ENCODE results near the gene EPB41L1.

The EPB41L1 gene

GRCh38 chr20:36157610-36158009 is 3.1 kb downstream of the EPB41L1 start:
- TF ChIP-seq CTCF (IDR thresholded peaks at IDR 0.05; ENCODE audit: low read depth, low read length, missing control alignments), result no peak
- no peak for DNase-seq (ENCODE audit: extremely low read depth, low read depth)
- H3K4me3 ChIP-seq (replicated peaks; ENCODE audit: low read depth, low read length), result no peak overlapping the region

GRCh38 chr20:36158160-36158741 is 3.7 kb downstream of the EPB41L1 start:
- TF ChIP-seq CTCF (IDR thresholded peaks at IDR 0.05; ENCODE audit: low read depth, low read length, missing control alignments), result no peak
- no peak overlapping the region for H3K4me3 ChIP-seq (replicated peaks; ENCODE audit: low read depth, low read length)
- DNase-seq (ENCODE audit: extremely low read depth, low read depth), result no peak

- no peak for TF ChIP-seq CTCF (IDR thresholded peaks at IDR 0.05; ENCODE audit: low read depth, low read length, missing control alignments)
- no peak for DNase-seq (ENCODE audit: extremely low read depth, low read depth)
- H3K4me3 ChIP-seq (replicated peaks; ENCODE audit: low read depth, low read length), result no peak overlapping the region
Observed at GRCh38 chr20:36159833-36160232, 5.3 kb downstream of the EPB41L1 start.

GRCh38 chr20:36162272-36162966 is 7.9 kb downstream of the EPB41L1 start:
- H3K4me3 ChIP-seq (replicated peaks; ENCODE audit: low read depth, low read length), result no peak overlapping the region
- DNase-seq (ENCODE audit: extremely low read depth, low read depth), result no peak
- TF ChIP-seq CTCF (IDR thresholded peaks at IDR 0.05; ENCODE audit: low read depth, low read length, missing control alignments), result no peak

GRCh38 chr20:36167902-36168503 is 13.5 kb downstream of the EPB41L1 start:
- peak; percentile 54 for DNase-seq (ENCODE audit: extremely low read depth, low read depth)
- no peak for TF ChIP-seq CTCF (IDR thresholded peaks at IDR 0.05; ENCODE audit: low read depth, low read length, missing control alignments)
- no peak overlapping the region for H3K4me3 ChIP-seq (replicated peaks; ENCODE audit: low read depth, low read length)

- DNase-seq (ENCODE audit: extremely low read depth, low read depth), result no peak
- H3K4me3 ChIP-seq (replicated peaks; ENCODE audit: low read depth, low read length), result no peak overlapping the region
- no peak for TF ChIP-seq CTCF (IDR thresholded peaks at IDR 0.05; ENCODE audit: low read depth, low read length, missing control alignments)
Observed at GRCh38 chr20:36170542-36171215, 16.1 kb downstream of the EPB41L1 start.

All from HFF-Myc (cell line).